ENCODE measurements around the gene PLXNA4.
"Not testable (repeated sequence)": the region's sequence is repeated elsewhere in the genome, so short reads cannot be mapped to it uniquely, and the experiment has no call there.

Gene PLXNA4

GRCh38 chr7:132187391-132187790, 388.9 kb downstream of the PLXNA4 start:
- FAIRE-seq = no peak

GRCh38 chr7:132185150-132185549, 391.1 kb downstream of the PLXNA4 start:
- no peak for FAIRE-seq

- no peak for FAIRE-seq
These were observed 392.4 kb downstream of the PLXNA4 start for GRCh38 chr7:132183781-132184380.

DNA sequence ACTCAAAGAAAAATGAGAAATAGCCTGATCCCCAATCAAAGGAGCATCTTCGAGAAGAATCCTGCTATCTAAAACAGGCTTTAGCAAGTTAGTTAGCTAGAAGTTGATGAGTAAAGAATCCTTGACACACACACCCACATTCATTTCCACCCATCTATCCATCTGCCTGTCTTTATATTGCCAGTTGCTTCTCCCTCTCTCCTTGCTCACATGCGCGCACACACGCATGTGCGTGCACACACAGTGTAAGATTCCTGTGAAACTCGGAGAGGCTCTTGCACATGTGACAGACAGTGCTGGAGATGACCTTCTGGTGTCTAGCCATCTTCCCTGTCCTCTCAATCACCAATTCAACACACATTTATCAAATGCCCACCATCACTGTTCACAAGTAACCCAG, 393.3 kb downstream of the PLXNA4 start:
- no peak for FAIRE-seq

GRCh38 chr7:132181946-132182685, 394.2 kb downstream of the PLXNA4 start:
- no peak for FAIRE-seq

GRCh38 chr7:132181371-132181770, 394.9 kb downstream of the PLXNA4 start:
- FAIRE-seq = no peak

GRCh38 chr7:132180481-132180880, 395.8 kb downstream of the PLXNA4 start:
- FAIRE-seq = no peak

- no peak for FAIRE-seq
These were observed 396.6 kb downstream of the PLXNA4 start for GRCh38 chr7:132179681-132180080.

DNA sequence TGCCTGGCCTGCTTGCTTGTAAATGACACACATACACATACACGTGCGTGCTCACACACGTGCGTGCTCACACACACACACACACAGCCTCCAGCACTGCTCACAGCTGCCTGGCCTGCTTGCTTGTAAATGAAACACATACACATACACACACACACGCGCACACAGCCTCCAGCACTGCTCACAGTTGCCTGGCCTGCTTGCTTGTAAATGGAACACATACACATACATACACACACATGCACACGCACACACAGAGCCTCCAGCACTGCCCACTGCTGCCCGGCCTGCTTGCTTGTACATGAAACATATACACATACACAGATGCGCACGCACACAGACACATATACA, 397.2 kb downstream of the PLXNA4 start:
- FAIRE-seq = no peak

DNA sequence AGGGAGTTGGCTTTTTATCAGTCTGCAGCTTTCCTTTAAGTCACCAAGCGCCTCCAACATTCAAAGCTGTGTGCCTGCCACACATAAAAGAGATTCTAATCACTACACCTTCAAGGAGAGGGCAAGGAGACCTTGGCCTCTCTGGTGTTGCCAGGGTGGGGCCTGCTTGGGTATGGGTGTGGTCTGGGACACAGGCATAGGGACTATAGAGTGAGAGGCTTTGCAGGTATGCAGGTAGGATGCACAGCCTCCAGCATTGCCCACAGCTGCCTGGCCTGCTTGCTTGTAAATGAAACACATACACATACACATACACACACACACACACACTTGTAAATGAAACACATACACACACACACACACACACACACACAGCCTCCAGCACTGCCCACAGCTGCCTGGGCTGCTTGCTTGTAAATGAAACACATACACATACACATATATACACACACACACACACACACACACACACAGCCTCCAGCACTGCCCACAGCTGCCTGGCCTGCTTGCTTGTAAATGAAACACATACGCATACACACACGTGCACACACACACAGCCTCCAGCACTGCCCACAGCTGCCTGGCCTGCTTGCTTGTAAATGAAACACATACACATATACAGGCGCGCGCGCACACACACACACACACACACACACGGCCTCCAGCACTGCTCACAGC, 397.7 kb downstream of the PLXNA4 start:
- FAIRE-seq = not testable (repeated sequence)

GRCh38 chr7:132177708-132178401, 398.4 kb downstream of the PLXNA4 start:
- FAIRE-seq = no peak

GRCh38 chr7:132176719-132177118, 399.6 kb downstream of the PLXNA4 start:
- no peak for FAIRE-seq

- no peak for FAIRE-seq
These were observed 405.1 kb downstream of the PLXNA4 start for GRCh38 chr7:132171130-132171576.

DNA sequence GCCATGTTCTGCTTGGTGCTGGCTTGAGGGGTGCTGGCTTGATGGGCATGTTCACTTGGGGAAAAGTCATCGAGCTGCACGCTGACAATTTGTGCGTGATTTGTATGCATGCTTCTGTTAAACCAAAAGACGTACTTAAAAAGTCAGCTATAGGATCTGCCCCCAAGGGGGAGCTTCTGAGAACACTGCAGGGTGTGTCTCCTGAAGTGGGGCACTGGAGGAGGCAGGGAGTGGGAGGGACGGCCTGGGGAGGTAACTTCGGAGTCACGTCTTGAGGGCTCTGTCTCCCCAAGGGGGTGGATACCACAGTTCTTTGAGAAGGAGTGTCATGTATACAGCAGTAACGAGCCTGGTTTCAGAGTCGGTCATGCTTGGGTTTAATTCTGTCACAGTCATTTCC, 406.5 kb downstream of the PLXNA4 start:
- no peak for FAIRE-seq

GRCh38 chr7:132168239-132168638, 408.0 kb downstream of the PLXNA4 start:
- FAIRE-seq = no peak

DNA sequence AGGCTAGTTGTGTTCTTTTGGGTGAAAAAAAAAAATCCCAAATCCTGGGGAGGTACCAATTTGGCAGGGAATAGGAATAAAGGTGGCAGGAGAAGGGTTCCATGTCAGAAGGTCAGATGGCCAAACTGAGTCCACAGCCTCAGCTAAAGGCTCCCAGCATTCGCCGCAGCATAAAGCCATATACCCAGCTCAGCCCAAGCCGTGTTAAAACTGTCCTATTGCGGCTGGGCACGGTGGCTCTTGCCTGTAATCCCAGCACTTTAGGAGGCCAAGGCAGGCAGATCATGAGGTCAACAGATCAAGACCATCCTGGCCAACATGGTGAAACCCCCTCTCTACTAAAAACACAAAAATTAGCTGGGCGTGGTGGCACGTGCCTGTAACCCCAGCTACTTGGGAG, 410.6 kb downstream of the PLXNA4 start:
- FAIRE-seq = not testable (repeated sequence)

DNA sequence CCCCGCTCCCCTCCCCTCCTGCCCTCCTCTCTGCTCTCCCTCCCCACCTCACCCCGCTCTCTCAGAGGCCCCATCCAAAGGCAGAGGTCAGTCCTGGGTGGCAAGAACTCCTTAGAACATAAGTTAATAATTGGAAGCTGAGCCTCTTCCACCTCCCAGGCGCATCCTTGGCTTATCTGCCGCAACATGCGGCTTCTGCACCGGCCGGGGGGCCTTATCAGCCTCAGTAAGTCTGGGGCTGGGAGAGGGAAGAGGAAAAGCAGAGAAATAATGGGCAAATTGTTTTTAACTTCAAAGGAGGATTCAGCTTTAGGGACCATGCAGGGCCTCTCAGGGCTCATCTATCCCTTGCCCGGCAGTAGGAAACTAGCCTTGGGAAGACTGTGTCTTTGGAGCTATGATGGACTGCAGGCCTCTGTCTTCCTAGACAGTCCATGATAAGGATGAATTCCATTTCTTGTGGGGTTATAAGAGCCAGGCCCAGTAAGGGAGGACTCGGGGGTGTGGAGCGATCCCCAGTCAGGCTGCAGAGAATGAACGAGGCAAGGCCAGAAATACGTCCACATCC, 411.6 kb downstream of the PLXNA4 start:
- FAIRE-seq = no peak

- no peak for FAIRE-seq
These were observed 413.6 kb downstream of the PLXNA4 start for GRCh38 chr7:132162556-132163144.

- no peak for FAIRE-seq
These were observed 414.3 kb downstream of the PLXNA4 start for GRCh38 chr7:132161976-132162375.

DNA sequence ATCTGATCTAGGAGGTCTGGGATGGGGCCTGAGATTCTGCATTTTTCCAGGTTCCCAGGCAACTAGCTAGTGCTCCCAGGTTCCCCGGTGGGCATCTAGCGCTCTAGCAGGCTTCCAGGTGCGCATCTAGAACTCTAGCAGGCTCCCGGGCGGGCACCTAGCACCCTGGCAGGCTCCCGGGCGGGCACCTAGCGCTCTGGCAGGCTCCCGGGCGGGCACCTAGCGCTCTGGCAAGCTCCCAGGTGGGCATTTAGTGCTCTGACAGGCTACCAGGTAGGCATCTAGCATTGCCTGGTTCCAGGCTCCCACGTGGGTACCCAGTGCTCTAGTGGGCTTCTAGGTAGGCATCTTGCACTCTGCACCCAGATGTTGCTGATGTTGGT, 414.7 kb downstream of the PLXNA4 start:
- FAIRE-seq = no peak

DNA sequence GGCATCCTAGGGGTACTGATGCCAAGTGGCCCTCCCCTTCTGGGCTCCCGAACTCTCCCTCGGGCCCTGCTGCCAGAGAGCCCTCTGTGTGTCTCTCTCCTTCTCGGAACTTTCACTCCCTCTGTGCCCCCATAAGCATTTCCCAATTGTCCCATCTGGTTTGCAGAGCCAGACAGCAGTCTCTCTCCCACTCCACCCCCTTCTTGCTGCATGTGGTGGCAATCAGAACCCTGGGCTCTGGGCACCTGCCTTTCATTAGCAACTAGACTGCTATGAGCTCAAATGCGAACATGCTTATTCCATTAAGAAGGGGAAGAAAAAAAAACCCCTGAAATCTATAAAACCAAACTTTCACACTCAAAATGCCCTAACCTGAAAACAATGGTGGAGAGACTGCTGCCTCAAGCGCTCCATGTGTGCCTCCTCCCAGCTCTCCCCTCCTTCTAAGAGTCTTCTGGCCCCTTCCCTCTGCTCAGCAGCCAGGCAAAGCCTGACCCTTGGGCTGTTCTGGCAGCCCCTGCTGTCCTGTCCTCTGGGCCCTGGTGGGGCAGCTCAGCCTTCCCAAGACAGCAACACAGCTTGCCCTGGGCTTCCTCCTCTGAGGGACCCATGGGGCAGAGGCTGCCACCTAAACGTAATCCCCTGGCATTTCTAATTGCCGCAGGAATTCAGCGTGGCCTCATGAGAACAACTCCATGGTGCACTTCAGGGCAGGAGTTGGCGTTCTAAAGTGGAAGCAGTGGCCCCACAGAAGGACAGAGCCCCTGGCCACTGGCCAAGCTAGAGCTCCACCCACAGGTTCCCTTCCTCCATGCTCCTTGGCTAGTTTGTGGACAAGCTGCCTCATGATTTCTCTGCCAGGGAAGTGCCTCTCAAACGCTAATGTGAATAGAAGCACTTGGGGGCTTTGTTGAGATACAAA, 415.4 kb downstream of the PLXNA4 start:
- no peak for FAIRE-seq

DNA sequence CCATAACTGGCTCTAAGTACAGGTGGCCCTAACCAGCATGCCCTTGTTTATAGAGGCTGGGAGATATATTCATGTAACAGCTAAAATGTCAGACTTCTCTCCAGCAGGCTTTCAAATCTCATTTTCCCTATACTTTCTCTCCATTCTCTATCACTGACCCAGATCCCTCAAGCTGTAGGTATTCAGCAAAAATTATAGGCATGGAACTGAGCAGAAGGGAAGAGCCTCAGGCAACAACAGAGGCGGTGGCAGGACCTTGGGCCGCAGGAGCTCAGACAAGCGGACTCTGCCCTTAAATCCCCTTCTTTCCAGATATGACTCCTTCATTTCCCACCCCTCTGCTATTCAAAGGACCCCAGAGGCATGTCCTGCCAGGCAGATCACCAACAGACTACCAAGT, 417.4 kb downstream of the PLXNA4 start:
- FAIRE-seq = no peak
